HG03159 (cell line): ENCODE data around the gene TAS2R43.
"Not testable (repeated sequence)": the region's sequence is repeated elsewhere in the genome, so short reads cannot be mapped to it uniquely, and the experiment has no call there.

Source experiments
- ATAC-seq: cut with Tn5 transposase; IDR thresholded peaks from one replicate; pipeline ENCODE4 v1.9.1; 2021; ENCODE audit warnings: mild to moderate bottlenecking, moderate library complexity; ENCODE audit not compliant: unreplicated experiment

TAS2R43 gene

GRCh38 chr12:11092128-11092527, at the start of gene TAS2R43:
TSS of gene TAS2R43 (minus strand) at chr12:11092313. CDS start at chr12:11092229, 84 bp downstream.
- ATAC-seq: no peak

GRCh38 chr12:11136075-11136474, 44.0 kb upstream of the TAS2R43 start:
- peak; percentile 66 for ATAC-seq

GRCh38 chr12:11134305-11134704, 42.2 kb upstream of the TAS2R43 start, which contains the start of gene TAS2R30:
TSS of gene TAS2R30 (minus strand) at chr12:11134644. CDS start at chr12:11134244, 400 bp downstream.
- no peak for ATAC-seq

GRCh38 chr12:11133816-11134215, 41.7 kb upstream of the TAS2R43 start:
- ATAC-seq: no peak

- no peak for ATAC-seq
Observed at GRCh38 chr12:11133162-11133561, 41.0 kb upstream of the TAS2R43 start.

GRCh38 chr12:11130999-11131398, 38.9 kb upstream of the TAS2R43 start:
- no peak for ATAC-seq

GRCh38 chr12:11130382-11130781, 38.3 kb upstream of the TAS2R43 start:
- ATAC-seq: no peak

- ATAC-seq: not testable (repeated sequence)
Observed at GRCh38 chr12:11114130-11114529, 22.0 kb upstream of the TAS2R43 start.

- not testable (repeated sequence) for ATAC-seq
Observed at GRCh38 chr12:11111213-11111612, 19.1 kb upstream of the TAS2R43 start.

GRCh38 chr12:11108862-11109261, 16.7 kb upstream of the TAS2R43 start:
- no peak for ATAC-seq

- no peak for ATAC-seq
Observed at GRCh38 chr12:11107719-11108118, 15.6 kb upstream of the TAS2R43 start.

GRCh38 chr12:11106288-11106687, 14.2 kb upstream of the TAS2R43 start:
- ATAC-seq: no peak

GRCh38 chr12:11105546-11105945, 13.4 kb upstream of the TAS2R43 start:
- ATAC-seq: no peak

GRCh38 chr12:11094910-11095309, 2.8 kb upstream of the TAS2R43 start:
- not testable (repeated sequence) for ATAC-seq

GRCh38 chr12:11089246-11089645, 2.9 kb downstream of the TAS2R43 start:
- ATAC-seq: no peak

GRCh38 chr12:11085419-11085818, 6.7 kb downstream of the TAS2R43 start:
- ATAC-seq: peak; percentile 64

GRCh38 chr12:11081987-11082386, 10.1 kb downstream of the TAS2R43 start:
- no peak for ATAC-seq

GRCh38 chr12:11078246-11078645, 13.9 kb downstream of the TAS2R43 start:
- no peak for ATAC-seq

GRCh38 chr12:11075642-11076041, 16.5 kb downstream of the TAS2R43 start:
- ATAC-seq: no peak

- ATAC-seq: no peak
Observed at GRCh38 chr12:11071414-11071813, 20.7 kb downstream of the TAS2R43 start.

- ATAC-seq: no peak
Observed at GRCh38 chr12:11070999-11071398, 21.1 kb downstream of the TAS2R43 start.

GRCh38 chr12:11069854-11070365, 22.2 kb downstream of the TAS2R43 start:
- no peak for ATAC-seq

- ATAC-seq: no peak
Observed at GRCh38 chr12:11067514-11067913, 24.6 kb downstream of the TAS2R43 start.
